Astrocyte of the cerebellum (primary cell): ENCODE measurements around the gene ZNF609.

Experiments
- DNase-seq: peaks from one replicate; pipeline ENCODE4 v3.0.0-alpha.2; 2011; ENCODE audit warnings: low read depth
- H3K4me3 ChIP-seq: 2 replicates; pipeline ENCODE4 v1.5.1; 2011; ENCODE audit warnings: mild to moderate bottlenecking, low read depth, low read length, moderate library complexity
- CTCF ChIP-seq: IDR thresholded peaks from 2 replicates; pipeline ENCODE4 v1.5.1; 2012; ENCODE audit warnings: low read length, low read depth, moderate library complexity, mild to moderate bottlenecking; ENCODE audit errors: missing control alignments
- in situ Hi-C: cut with HindIII; loops from 2 replicates; pipeline ENCODE4 v1.10.0; 2017; ENCODE audit warnings: low sequenced_read_pairs

Gene ZNF609

GRCh38 chr15:64501396-64501715 is 41.0 kb downstream of the ZNF609 start:
- in situ Hi-C loops, result no loop called here

GRCh38 chr15:64502151-64502550 is 41.8 kb downstream of the ZNF609 start:
- TF ChIP-seq CTCF, result no peak
- in situ Hi-C loops, result no loop called here
- H3K4me3 ChIP-seq, result no peak overlapping the region

More at GRCh38 chr15:64501396-64501715, 41.0 kb downstream of the ZNF609 start:
- DNase-seq, result no peak
- H3K4me3 ChIP-seq, result no peak overlapping the region
- TF ChIP-seq CTCF, result no peak

GRCh38 chr15:64502551-64502950 is 42.2 kb downstream of the ZNF609 start:
- in situ Hi-C loops, result no loop called here
- DNase-seq, result no peak
- H3K4me3 ChIP-seq, result no peak overlapping the region
- no peak for TF ChIP-seq CTCF

More at GRCh38 chr15:64502151-64502550, 41.8 kb downstream of the ZNF609 start:
- DNase-seq, result no peak

GRCh38 chr15:64503197-64503596 is 42.8 kb downstream of the ZNF609 start:
- DNase-seq, result no peak
- no peak overlapping the region for H3K4me3 ChIP-seq
- TF ChIP-seq CTCF, result no peak
- in situ Hi-C loops, result no loop called here

GRCh38 chr15:64503640-64504039 is 43.3 kb downstream of the ZNF609 start:
- no peak overlapping the region for H3K4me3 ChIP-seq
- TF ChIP-seq CTCF, result no peak
- no peak for DNase-seq
- in situ Hi-C loops, result no loop called here

- no peak overlapping the region for H3K4me3 ChIP-seq
- in situ Hi-C loops, result no loop called here
- DNase-seq, result peak; percentile 84
- no peak for TF ChIP-seq CTCF
These were observed 47.0 kb downstream of the ZNF609 start for GRCh38 chr15:64507293-64507802.

- in situ Hi-C loops, result no loop called here
- no peak for TF ChIP-seq CTCF
- no peak for DNase-seq
- no peak overlapping the region for H3K4me3 ChIP-seq
These were observed 47.5 kb downstream of the ZNF609 start for GRCh38 chr15:64507845-64508244.
